ENCODE measurements around the gene DUXB.

DUXB gene

GRCh38 chr16:75701361-75701760, at the start of gene DUXB:
Gene DUXB, minus strand, starts transcription at chr16:75701461. Its CDS starts 43 bp downstream, at chr16:75701418.
- no peak for DNase-seq (ENCODE audit: low spot score)

- DNase-seq (ENCODE audit: low spot score): no peak
These were observed 49.3 kb upstream of the DUXB start for GRCh38 chr16:75750528-75750927.

- DNase-seq (ENCODE audit: low spot score): no peak
These were observed 45.1 kb upstream of the DUXB start for GRCh38 chr16:75746359-75746758.

GRCh38 chr16:75745823-75746222, 44.6 kb upstream of the DUXB start:
- no peak for DNase-seq (ENCODE audit: low spot score)

- no peak for DNase-seq (ENCODE audit: low spot score)
These were observed 44.0 kb upstream of the DUXB start for GRCh38 chr16:75745242-75745641.

GRCh38 chr16:75742424-75743047, 41.3 kb upstream of the DUXB start:
- no peak for DNase-seq (ENCODE audit: low spot score)

GRCh38 chr16:75733305-75734211, 32.3 kb upstream of the DUXB start:
- peak; percentile 35 for DNase-seq (ENCODE audit: low spot score)

- DNase-seq (ENCODE audit: low spot score): no peak
These were observed 31.6 kb upstream of the DUXB start for GRCh38 chr16:75732871-75733270.

GRCh38 chr16:75727221-75727620, 26.0 kb upstream of the DUXB start:
- no peak for DNase-seq (ENCODE audit: low spot score)

- no peak for DNase-seq (ENCODE audit: low spot score)
These were observed 25.1 kb upstream of the DUXB start, which contains the start of gene CPHXL for GRCh38 chr16:75726390-75726789. Gene CPHXL, minus strand, starts transcription at chr16:75726490. Its CDS starts 48 bp downstream, at chr16:75726442.

GRCh38 chr16:75718452-75718851, 17.2 kb upstream of the DUXB start:
- DNase-seq (ENCODE audit: low spot score): no peak

- no peak for DNase-seq (ENCODE audit: low spot score)
These were observed 13.4 kb upstream of the DUXB start for GRCh38 chr16:75714661-75715060.

GRCh38 chr16:75710344-75710743, 9.1 kb upstream of the DUXB start:
- no peak for DNase-seq (ENCODE audit: low spot score)

- DNase-seq (ENCODE audit: low spot score): no peak
These were observed 2.0 kb upstream of the DUXB start for GRCh38 chr16:75703306-75703705.

GRCh38 chr16:75702242-75702641, 981 bp upstream of the DUXB start:
- no peak for DNase-seq (ENCODE audit: low spot score)

- DNase-seq (ENCODE audit: low spot score): no peak
These were observed 3.7 kb downstream of the DUXB start for GRCh38 chr16:75697571-75697970.

- DNase-seq (ENCODE audit: low spot score): no peak
These were observed 5.6 kb downstream of the DUXB start for GRCh38 chr16:75695708-75696107.

GRCh38 chr16:75687361-75687760, 13.9 kb downstream of the DUXB start:
- no peak for DNase-seq (ENCODE audit: low spot score)

GRCh38 chr16:75682308-75682707, 19.0 kb downstream of the DUXB start:
- DNase-seq (ENCODE audit: low spot score): no peak

- DNase-seq (ENCODE audit: low spot score): no peak
These were observed 21.9 kb downstream of the DUXB start for GRCh38 chr16:75679366-75679765.

GRCh38 chr16:75676909-75677308, 24.4 kb downstream of the DUXB start, which contains the start of gene CPHXL2:
Gene CPHXL2, minus strand, starts transcription at chr16:75677009. Its CDS starts 10 bp downstream, at chr16:75676999.
- no peak for DNase-seq (ENCODE audit: low spot score)

GRCh38 chr16:75667503-75667902, 33.8 kb downstream of the DUXB start:
- DNase-seq (ENCODE audit: low spot score): no peak

GRCh38 chr16:75660726-75661302, 40.4 kb downstream of the DUXB start:
- DNase-seq (ENCODE audit: low spot score): peak; percentile 35

Data from pons (tissue), 1 donor.